Neural crest cell (in vitro differentiated cells): ENCODE data around the gene KRTAP10-10. TPM values are rescaled to one million over a fixed set of nuclear protein-coding genes. Genes with fewer than 3 reads are reported as not detected.
"Not testable (repeated sequence)": the region's sequence is repeated elsewhere in the genome, so short reads cannot be mapped to it uniquely, and the experiment has no call there.

ENCODE experiments used
- DNase-seq: peaks from one replicate; pipeline ENCODE4 v3.0.0; 2021; ENCODE audit warnings: low read depth, mixed read lengths, low spot score
- H3K27ac Mint-ChIP-seq: one replicate; pipeline ENCODE4 v1.8.0; 2021; ENCODE audit warnings: mild to moderate bottlenecking, mixed read lengths; ENCODE audit not compliant: unreplicated experiment
- H3K27me3 Mint-ChIP-seq: 2 replicates; pipeline ENCODE4 v1.8.0; 2021; ENCODE audit warnings: low read depth, mild to moderate bottlenecking, mixed read lengths
- H3K36me3 Mint-ChIP-seq: 2 replicates; pipeline ENCODE4 v1.8.0; 2021; ENCODE audit warnings: low read depth, mild to moderate bottlenecking, mixed read lengths
- H3K4me1 Mint-ChIP-seq: 2 replicates; pipeline ENCODE4 v1.8.0; 2021; ENCODE audit warnings: mixed read lengths
- H3K4me3 Mint-ChIP-seq: one replicate; pipeline ENCODE4 v1.8.0; 2021; ENCODE audit warnings: mild to moderate bottlenecking, mixed read lengths
- H3K9me3 Mint-ChIP-seq: 2 replicates; pipeline ENCODE4 v1.8.0; 2021; ENCODE audit warnings: mixed read lengths
- CTCF ChIP-seq: fragments of 200-600 bp; sonication (generic); conservative IDR thresholded peaks from 2 replicates; pipeline ENCODE4 v1.5.0; 2021; ENCODE audit warnings: antibody characterized with exemption, mild to moderate bottlenecking
- total RNA-seq: library from RNA; stranded (reverse); gene quantifications from 2 replicates; pipeline ENCODE4 v1.2.1, GENCODE V29; 2021

KRTAP10-10 gene
- total RNA-seq, 1 donor from 2014 or later = not detected

GRCh38 chr21:44598061-44598460, 39.1 kb upstream of the KRTAP10-10 start:
- H3K36me3 Mint-ChIP-seq = no peaks in the 10 kb centered on the region
- no peaks in the 10 kb centered on the region for H3K27me3 Mint-ChIP-seq
- peak overlapping the region; percentile 60 for H3K4me3 Mint-ChIP-seq
- peak overlapping the region; percentile 69 for H3K27ac Mint-ChIP-seq
- no peaks in the 10 kb centered on the region for H3K9me3 Mint-ChIP-seq
- TF ChIP-seq CTCF = no peak
- no peak for DNase-seq
- peaks cover 26% of the 10 kb centered on the region for H3K4me1 Mint-ChIP-seq

DNA sequence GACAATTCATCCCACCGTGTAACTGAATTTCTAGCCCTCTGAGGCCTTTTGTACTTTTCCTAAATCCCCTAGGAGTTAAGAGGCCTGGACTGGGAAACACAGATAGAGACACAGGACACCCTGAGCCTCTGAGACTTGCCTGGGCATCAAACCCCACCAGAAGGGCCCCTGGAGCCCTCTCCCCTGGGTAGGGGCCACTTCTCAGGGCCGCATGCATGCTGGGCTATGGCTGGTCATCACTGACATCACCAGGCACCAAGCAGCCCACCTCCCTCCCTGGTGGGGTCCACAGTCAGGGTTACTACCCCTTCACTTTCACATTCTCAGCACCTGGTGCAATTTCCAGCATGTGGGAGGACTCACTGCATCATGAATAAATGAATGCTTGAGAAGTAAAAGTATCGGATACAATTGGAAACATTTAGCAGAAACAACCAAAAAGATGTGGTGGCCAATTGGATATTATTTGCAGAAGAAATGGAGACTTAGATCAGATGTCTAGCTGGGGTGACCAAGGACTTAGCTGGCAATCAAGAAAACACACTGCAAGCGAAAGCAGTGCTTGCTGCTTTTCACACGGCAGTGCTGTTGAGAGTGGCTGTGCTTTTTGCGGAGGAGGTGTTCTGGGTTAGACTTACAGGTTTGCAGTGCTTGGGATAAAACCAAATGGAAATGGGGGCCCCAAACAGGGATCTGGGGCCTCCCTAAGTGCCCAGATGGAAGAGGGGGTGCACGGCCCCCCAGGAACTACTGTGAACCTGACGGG, 37.7 kb upstream of the KRTAP10-10 start:
- Mint-ChIP-seq H3K27me3 (peaks cover 5% of the 10 kb centered on the region), H3K27ac (peak overlapping the region; percentile 30), H3K4me1 (peaks cover 13% of the 10 kb centered on the region), H3K4me3 (no peak overlapping the region), H3K36me3 (no peaks in the 10 kb centered on the region), H3K9me3 (peaks cover under 1% of the 10 kb centered on the region)
- no peak for TF ChIP-seq CTCF
- no peak for DNase-seq

DNA sequence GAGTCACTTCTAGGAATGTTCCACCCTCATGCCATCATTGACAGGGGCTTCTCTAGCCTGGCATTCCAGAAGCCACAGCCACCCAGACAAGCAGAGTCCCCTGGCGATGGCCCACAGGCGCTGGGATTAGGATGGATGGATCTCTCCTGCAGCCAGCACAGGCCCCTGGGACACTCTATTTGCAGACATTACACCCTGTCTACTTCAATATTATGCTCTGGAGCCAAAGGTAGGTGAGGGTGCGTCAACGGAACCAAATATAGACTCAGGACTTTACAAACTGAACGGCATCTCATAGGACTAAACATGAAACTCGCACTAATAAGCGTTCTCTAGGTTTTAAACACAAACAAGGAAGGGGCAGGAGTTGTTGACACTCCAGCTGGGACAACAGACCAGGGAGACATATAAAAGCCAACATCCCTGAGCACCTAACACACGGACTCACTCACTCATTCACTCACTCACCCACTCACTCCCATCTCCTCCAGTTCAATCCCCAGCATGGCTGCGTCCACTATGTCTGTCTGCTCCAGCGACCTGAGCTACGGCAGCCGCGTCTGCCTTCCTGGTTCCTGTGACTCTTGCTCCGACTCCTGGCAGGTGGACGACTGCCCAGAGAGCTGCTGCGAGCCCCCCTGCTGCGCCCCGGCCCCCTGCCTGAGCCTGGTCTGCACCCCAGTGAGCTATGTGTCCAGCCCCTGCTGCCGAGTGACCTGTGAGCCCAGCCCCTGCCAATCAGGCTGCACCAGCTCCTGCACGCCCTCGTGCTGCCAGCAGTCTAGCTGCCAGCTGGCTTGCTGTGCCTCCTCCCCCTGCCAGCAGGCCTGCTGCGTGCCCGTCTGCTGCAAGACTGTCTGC, 36.8 kb upstream of the KRTAP10-10 start, which contains the start of gene KRTAP10-7:
Gene KRTAP10-7 (plus strand): TSS at position 480 of the 861 bp plus-strand sequence. CDS start 25 bp downstream, at position 505.
- H3K27ac Mint-ChIP-seq = peak within 1 kb of the TSS; percentile 30
- DNase-seq, H3K4me3 Mint-ChIP-seq: not testable (repeated sequence)

GRCh38 chr21:44601091-44601490, 36.1 kb upstream of the KRTAP10-10 start:
- H3K27ac Mint-ChIP-seq, H3K4me3 Mint-ChIP-seq, DNase-seq, H3K36me3 Mint-ChIP-seq, H3K9me3 Mint-ChIP-seq: not testable (repeated sequence)
- Mint-ChIP-seq H3K27me3 (peaks cover 18% of the 10 kb centered on the region), H3K4me1 (peaks cover 12% of the 10 kb centered on the region)

More for the DNA sequence above, 36.8 kb upstream of the KRTAP10-10 start, which contains the start of gene KRTAP10-7:
- not testable (repeated sequence) for H3K9me3 Mint-ChIP-seq, H3K36me3 Mint-ChIP-seq
- Mint-ChIP-seq H3K27me3 (peaks cover 13% of the 10 kb centered on the region), H3K4me1 (peaks cover 12% of the 10 kb centered on the region)

GRCh38 chr21:44601596-44602462, 35.3 kb upstream of the KRTAP10-10 start:
- DNase-seq = no peak
- H3K9me3 Mint-ChIP-seq = peaks cover 12% of the 10 kb centered on the region
- H3K27ac Mint-ChIP-seq = no peak overlapping the region
- no peak overlapping the region for H3K4me3 Mint-ChIP-seq
- peaks cover 23% of the 10 kb centered on the region for H3K27me3 Mint-ChIP-seq
- no peak for TF ChIP-seq CTCF
- peaks cover 12% of the 10 kb centered on the region for H3K4me1 Mint-ChIP-seq
- no peaks in the 10 kb centered on the region for H3K36me3 Mint-ChIP-seq

GRCh38 chr21:44602463-44602850, 34.7 kb upstream of the KRTAP10-10 start:
- Mint-ChIP-seq H3K9me3 (peaks cover 12% of the 10 kb centered on the region), H3K27me3 (peaks cover 27% of the 10 kb centered on the region), H3K4me3 (no peak overlapping the region), H3K4me1 (peaks cover 12% of the 10 kb centered on the region), H3K27ac (no peak overlapping the region), H3K36me3 (no peaks in the 10 kb centered on the region)
- DNase-seq = no peak
- TF ChIP-seq CTCF = no peak
